CD4-positive, alpha-beta T cell treated with Interleukin-6 at 100 ng/mL for 8 hours (primary cell): ENCODE results near the gene PRH1.

ENCODE experiments used
- DNase-seq: peaks from one replicate; pipeline ENCODE4 v3.0.0-alpha.2; 2020; ENCODE audit warnings: mixed read lengths, low spot score

The PRH1 gene

DNA sequence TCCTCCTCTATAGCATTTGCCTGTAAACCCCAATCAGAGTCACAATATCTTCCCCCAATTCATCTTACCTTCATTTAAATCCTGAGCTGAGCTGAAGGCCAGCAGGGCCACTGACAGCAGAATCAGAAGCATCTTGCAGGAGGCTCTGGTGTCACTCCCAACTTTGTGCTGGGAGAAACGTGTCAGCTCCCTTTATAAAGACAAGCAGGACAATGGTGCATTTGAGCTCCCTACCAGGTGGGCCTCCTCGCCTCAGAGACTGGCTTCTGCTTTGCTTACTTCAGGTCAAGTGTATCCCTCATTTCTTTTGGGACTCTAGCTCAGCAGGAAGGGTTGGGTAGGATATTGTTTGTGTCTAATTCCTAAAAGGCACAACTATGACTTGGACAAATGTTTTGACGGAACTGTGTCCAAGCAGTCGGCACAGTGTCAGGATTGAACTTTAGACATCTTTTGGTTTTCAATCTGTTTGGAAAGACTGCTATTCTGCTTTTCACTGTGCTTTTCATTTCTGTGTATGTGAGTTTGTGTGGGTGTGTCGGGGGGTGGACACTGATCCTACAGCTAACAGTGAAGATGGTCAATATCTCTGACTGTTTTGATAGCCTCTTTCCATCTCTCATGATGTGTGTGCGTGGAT lies at the start of gene PRH1:
Gene PRH1 (minus strand): TSS at position 170 of the 640 bp plus-strand sequence. CDS start 38 bp downstream, at position 132.
- DNase-seq, result no peak

DNA sequence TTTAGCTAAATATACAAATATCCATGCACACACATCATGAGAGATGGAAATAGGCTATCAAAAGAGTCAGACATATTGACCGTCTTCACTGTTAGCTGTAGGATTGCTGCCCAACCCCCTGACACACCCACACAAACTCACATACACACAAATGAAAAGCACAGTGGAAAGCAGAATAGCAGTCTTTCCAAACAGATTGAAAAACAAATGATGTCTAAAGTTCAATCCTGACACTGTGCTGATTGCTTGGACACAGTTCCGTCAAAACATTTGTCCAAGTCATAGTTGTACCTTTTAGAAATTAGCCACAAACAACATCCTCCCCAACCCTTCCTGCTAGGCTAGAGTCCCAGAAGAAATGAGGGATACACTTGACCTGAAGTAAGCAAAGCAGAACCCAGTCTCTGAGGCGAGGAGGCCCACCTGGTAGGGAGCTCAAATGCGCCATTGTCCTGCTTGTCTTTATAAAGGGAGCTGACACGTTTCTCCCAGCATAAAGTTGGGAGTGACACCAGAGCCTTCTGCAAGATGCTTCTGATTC lies 44.8 kb upstream of the PRH1 start, which contains the start of gene PRH2:
Gene PRH2 (plus strand): TSS at position 491 of the 541 bp plus-strand sequence. CDS start 38 bp downstream, at position 529.
- DNase-seq, result no peak

DNA sequence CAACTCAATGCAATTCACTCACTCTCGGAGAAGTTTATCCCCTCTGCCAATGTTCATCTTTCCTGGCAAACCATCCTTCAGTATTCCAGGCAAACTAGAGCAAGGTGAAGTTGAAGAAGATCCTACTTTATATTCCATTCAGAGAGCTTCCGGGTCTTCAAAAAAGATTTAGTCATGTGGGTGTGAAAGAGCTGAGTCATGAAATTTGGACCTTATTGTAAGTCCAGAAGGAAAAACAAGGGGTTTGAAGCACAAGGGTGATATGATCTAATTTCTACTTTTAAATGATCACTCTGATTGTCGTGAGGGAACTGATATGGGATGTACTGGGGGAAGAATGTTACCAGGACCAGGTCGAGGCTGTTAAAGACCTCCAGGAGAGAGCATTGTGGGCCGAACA lies 42.2 kb upstream of the PRH1 start:
- DNase-seq, result no peak

DNA sequence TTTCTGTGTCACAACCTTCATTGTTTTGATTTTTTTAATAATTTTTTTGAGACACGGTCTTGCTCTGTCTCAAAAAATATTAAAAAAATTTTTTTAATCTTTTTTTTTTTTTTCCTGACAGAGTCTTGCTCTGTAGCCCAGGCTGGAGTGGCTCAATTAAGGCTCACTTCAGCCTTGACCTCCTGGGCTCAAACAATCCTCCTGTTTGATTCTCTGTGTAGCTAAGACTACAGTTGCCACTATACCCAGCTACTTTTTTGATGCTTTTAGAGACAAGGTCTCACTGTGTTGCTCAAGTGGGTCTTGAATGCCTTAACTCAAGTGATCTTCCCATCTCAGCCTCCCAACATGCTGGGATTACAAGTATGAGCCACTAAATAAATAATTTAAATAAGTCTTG lies 35.8 kb upstream of the PRH1 start:
- DNase-seq, result no peak

DNA sequence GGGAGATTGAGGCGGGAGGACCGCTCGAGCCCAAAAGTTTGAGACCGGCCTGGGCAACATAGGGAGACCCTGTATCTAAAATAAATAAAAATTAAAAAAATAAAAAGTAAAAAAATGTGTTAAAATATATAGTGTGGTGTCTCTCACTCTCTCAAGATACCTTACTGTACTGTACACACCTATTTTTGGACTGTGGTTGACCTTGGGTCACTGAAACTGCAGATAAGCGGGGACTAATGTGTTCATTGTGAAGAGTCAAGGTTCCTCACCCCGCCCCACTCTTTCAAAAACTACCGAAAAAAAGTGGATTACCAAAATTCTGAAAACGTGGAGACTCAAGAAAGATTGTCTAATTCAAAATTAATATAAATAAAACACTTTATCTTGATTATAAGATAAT lies 26.3 kb upstream of the PRH1 start:
- DNase-seq, result no peak

DNA sequence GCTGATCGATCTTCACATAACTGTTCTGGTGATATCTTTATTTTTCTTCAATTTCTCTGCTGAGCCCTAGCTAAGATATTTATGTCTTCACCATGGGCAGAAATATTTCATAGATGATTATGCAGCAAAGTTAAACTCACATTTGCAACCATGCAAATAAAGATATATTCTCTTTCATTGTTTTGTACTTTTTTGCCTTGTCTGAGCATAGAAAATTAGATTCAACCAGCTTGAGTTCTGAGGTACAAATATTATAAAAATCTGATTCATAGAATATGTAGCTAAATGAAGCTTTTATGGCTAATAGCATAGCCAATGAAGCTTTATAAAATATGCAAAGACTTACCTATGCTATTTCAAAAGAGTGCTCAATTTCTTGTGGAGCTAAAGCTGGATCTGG lies 25.4 kb upstream of the PRH1 start, which contains the start of gene TAS2R13:
Gene TAS2R13 (minus strand): TSS at position 101 of the 400 bp plus-strand sequence. CDS start 264 bp downstream, outside the sequence.
- DNase-seq, result no peak

DNA sequence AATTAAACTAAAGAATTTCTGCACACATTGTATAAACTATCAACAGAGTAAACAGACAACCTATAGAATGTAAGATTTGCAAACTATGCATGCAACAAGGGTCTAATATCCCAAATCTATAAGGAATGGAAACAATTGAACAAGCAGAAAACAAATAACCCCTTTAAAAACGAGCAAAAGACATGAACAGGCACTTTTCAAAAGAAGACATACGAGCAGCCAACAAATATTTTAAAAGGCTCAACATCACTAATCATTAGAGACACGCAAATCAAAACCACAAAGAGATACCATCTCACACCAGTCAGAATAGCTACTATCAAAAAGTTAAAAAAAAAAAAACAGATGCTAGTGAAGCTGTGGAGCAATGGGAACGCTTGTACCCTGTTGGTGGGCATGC lies 20.6 kb upstream of the PRH1 start:
- DNase-seq, result no peak

DNA sequence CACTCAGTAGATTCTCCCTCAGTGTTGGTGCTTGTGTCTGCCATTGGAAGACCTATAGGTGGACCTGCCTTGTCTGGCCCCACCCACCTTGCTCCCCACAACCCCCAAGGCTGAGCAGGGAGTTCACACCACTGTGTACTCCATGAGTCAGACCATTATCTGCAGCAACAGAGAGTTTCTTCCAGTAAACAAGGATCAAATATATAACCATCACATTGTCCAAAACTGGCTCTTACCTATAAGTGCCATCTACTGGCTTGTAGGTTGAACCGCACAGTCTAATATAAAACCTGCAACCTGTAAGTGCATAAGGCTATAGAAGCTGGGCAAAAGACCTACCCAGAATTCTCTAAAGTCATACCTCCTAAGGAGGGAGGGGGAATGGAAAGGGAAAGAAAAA lies 17.4 kb upstream of the PRH1 start:
- DNase-seq, result no peak

DNA sequence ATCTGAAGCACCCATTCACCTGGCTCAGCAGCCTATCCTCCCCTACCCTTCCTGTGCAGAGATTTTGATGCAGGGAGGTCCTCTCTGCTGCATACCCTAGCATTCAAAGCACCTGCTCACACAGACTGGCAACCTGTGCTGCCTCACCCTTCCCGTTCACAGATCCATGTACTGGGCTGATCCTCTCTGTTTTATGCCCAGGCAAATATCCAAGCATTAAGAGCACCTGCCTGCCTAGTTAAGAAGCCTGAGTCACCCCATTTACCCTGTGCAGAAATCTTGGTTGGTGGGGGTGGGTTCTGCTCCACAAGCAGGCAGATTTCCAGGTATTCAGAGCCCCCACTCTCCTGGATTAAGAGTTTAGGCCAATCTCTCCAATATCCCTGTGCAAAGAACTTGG lies 16.9 kb upstream of the PRH1 start:
- DNase-seq, result no peak

DNA sequence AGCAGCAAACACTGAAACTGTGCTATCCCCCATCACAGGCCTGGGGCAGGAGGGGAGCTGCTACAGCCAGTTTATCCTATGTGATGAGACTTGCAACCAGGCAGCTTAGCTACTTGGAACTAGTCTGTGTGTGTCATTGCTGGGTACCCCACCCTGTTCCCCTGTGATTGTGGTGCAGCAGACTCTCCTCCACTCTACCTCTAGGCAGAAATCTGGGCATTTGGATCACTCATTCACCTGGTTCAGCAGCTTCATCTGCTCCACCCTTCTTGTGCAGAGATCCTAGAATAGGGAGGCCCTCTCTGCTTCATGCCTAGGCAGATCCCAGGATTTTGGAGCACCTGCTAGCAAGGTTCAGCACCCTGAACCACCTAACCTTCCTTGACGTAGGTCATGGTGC lies 16.5 kb upstream of the PRH1 start:
- no peak for DNase-seq

DNA sequence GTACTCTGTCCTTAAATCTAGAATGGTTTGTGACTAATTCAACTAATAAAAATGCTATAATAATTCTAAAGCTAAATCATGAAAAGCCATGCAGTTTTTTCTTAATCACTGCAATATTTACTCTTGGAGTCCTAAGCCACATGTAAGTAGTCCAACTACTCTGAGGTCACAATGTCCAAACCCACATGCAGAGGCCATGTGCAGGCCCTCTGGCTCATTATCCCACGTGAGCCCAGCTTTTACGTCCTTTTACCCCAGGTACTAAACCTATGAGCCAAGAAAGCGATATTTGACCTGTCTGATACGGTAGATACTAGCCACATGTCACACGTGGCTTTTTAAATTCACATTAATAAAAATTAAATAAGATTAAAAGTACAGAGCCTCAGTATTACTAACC lies 12.8 kb upstream of the PRH1 start:
- DNase-seq, result no peak

DNA sequence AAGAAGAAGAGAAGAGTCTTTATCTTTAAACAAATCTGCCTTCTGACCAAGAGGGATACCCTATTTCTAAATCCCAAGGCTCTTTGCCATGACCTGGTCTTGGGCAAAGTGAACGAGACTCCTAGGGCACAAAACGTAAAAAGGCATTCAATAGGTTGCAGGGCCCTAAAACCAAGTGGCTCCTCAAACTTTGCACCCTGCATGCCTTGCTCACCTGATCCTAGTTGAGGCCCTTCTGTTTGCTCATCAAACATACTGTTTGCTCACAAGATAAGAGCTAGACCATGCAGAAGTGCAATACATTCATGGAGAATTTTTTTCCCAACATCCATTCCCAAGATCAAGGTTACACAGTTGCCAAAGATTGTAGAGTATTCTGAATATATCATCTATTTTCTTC lies 7.9 kb upstream of the PRH1 start:
- DNase-seq, result no peak

DNA sequence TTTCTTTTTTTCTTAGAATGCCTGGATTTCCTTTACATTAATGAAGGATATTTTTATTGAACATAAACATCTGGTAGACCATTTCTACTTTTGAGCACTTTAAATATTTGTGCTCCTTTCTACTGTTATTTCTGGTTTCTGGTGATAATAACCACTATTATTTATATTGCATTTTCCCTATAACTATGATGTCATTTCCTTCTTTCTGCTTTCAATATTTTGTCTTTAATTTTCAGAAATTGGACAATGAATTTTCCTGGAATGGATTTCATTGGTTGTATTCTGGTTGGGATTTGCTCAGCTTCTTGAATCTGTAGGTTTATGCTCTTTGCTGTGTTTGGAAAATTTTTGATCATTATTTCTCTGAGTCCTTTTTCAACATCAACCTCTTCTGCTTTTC lies 5.2 kb upstream of the PRH1 start:
- DNase-seq, result no peak

DNA sequence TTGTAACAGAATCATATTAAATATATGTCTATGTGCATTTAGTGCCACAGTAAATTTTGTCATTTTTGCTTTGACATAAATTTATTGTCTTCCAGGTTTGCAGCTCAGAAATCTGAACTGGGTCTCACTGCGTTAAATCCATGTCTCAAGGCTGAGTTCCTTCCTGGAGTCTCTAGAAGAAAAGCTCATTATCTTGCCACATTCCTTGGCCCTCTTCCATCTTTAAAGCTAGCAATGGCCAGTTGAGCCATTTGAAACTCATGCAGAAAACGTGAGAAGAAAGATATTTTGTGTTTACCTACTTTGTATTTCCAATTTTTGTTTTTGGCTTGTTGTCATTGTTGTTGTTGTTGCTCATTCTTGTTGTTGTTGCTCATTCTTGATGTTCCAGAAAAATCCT lies 10.7 kb downstream of the PRH1 start:
- DNase-seq, result no peak

DNA sequence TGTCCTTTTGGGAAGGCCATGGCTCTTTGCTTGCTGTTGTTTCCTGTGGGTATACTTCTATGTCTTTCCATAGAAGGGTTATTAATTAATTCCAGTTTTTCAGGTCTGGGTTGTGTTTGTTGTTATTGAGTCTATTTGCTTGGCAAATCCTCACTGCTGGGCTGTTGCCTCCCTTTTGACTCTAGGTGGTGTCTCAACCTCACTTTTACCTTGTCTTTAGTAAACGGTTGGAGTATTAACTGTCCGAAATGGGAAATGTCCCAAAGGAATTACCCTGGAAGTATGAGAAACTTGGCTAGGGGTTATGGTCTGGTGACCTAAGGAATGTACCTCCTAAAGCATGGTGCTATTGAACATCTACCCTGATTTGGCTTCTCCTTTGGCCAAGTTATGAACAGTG lies 16.7 kb downstream of the PRH1 start:
- DNase-seq, result no peak

DNA sequence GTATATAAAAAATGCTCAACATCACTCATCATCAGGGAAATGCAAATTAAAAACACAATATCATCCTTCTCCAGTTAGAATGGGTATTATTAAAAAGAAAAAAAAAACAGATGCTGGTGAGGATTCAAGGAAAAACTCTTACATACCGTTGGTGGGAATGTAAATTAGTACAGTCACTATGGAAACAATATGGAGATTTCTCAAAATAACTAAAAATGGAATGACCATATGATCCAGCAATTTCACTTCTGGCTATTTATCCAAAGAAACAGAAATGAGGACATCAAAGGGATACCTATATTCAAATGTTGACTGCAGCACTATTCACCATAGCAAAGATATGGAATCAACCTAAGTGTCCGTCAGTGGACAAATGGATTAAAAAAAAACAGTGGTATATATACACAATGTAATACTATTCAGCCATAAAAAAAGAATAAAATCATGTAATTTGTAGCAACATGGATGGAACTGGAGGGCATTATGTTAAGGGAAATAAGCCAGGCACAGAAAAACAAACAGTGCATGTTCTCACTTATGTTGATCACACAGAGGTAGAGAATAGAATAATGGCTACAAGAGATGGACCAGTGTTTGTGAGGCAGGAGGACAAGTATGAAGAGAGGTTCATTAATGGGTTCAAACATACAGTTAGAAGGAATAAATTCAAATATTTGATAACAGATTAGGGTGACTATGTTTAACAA lies 20.4 kb downstream of the PRH1 start:
- no peak for DNase-seq

DNA sequence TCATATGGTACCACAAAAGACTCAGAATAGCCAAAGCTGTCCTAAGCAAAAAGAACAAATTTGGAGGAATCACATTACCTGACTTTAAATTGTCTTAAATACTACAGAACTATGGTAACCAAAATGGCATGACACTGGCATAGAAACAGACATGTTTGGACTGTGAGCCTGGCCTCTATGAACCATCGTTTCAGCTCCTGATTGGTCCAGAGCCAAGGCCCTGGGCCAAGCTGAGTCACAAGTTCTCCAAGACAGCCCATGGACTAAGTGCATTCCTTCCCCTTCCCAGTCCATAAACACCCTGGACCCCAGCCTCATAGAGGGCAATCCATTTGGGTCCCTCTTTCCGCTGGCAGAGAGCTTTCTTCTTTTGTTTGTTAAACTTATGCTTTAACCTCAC lies 22.7 kb downstream of the PRH1 start:
- no peak for DNase-seq

DNA sequence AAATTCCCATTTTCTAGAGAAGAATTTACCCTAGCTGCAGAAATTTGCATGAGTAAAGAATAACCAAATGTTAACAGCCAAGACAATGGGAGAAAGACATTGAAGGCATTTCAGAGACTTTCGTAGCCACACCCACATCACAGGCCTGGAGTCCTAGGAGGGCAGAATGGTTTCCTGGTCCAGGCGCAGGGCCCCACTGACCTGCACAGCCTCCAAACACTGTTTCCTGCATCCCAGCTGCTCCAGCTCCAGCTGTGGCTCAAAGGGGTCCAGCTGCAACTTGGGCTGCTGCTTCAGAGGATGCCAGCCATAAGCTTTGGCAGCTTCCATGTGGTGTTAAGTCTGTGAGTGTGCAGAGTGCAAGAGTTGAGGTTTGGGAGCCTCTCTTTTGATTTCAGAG lies 28.2 kb downstream of the PRH1 start:
- no peak for DNase-seq

DNA sequence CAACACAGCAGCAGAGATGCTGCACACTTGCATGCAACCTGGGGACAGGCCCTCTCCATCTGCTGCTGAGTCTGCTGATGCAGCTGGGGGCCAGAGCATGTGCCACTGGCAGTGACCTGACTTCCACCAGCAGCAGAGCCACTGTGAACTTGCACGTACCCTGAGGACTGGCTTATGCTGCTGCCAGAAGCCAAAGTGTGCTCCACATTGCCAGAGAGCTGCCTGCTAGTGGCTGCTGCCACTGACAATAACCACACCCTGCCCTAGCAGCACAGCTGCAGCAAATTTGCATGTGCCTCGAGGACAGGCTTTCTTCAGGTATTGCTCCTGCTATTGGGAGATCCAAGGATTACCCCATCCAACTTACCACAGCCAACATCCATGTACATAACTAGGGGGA lies 30.3 kb downstream of the PRH1 start:
- DNase-seq, result no peak

DNA sequence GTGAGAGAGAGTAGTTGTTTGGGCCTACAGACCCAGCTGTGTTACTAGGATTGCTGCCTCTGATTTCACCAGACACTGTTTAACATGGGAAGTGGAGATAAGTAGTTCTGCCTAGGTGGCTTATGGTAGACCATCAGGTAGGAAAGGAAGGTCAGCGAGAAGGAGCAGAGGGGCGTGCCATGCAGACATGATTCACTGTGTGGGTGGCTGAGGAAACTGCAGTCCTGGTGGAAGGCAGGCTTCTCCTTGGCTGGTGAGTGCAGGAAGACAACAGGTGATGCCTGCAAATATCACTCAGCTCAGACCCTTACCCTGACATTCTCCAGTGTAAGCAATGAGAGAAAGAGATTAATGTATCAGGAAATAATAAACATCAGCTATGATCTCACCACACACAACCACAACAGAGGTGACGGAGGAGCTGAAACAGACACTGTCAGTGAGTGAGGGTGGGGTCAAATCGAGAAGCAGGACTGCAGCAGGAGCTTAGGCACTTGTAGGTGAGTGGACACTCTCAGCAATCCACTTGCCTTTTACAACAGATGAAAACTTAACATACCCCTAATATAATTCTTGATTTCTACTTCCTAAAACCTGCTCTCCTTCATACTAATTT lies 32.7 kb downstream of the PRH1 start:
- DNase-seq, result no peak

DNA sequence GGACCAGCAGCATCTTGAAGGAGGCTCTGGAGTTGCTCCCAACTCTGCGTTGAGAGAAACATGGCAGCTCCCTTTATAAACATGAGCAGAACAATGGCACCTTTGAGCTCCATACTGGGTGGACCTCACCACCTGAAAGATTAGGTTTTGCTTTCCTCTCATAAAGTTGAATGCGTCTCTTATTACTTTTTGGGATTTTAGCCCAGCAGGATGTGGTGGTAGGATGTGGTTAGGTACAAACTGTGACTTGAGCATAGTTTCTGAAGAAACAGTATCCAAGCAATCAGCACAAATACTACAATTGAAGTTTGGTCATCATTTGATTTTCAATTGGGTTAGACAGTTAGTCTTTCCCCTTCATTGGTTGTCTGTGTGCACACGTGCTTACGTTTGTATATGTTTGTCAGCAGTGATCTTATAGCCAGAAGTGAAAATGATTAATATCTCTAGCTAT lies 34.6 kb downstream of the PRH1 start, which contains the start of gene PRR4:
Gene PRR4 (minus strand): TSS at position 51 of the 454 bp plus-strand sequence. CDS start 38 bp downstream, at position 13.
- no peak for DNase-seq

DNA sequence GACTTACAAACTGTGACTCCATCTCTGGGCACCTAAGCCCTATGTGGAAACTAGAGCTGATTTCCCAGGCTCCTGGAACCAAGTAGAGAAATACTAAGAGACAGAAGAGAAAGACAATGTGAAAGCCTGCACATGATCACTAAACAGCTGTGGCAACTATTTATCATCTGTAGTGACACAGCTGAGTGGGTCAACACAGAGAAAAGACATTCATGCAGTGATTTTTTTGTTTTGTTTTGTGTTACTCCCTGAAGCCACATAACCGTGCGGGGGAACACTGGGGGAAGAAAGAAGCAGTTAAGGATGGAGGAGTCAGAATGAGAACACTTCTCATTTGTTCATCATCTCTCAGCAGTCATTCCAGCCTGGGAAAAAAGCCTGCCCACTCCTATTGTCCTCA lies 36.3 kb downstream of the PRH1 start:
- no peak for DNase-seq

DNA sequence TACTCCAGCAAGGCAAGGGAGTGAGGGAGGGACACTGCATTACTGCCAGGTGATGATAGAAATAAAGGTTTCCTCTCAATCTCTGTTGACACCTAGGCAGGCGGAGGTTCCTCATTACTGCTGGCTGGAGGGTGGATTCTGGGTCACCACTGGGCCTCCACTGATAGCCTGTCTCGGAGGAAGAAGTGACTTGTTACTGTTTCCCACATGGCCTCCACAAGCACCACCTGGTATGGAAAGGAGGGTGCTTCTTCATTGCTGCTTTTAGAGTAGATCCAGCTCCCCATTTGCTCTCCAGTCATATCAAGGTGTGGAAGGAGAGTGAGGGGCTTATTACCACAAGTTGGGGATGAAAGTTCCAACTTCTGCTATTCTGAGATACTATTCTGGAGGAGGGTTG lies 41.2 kb downstream of the PRH1 start:
- no peak for DNase-seq
